Testis (tissue), 2 donors: ENCODE measurements around the gene MYMX.
"Not testable (repeated sequence)": the region's sequence is repeated elsewhere in the genome, so short reads cannot be mapped to it uniquely, and the experiment has no call there.

Source experiments
- POLR2A ChIP-seq: fragments of 450-650 bp; IDR thresholded peaks from one replicate; pipeline ENCODE4 v1.6.1; 2017; ENCODE audit warnings: antibody characterized with exemption, mild to moderate bottlenecking, moderate library complexity
- TF ChIP-seq, protein P1 (sequence below), 3 experiments: fragments of 450-650 bp in 2 of 3; fragments of 200-600 bp in 1 of 3; sonication (generic) in 1 of 3; IDR thresholded peaks; one replicate each; pipeline ENCODE4 v1.5.1; 2016 to 2019; ENCODE audit warnings: antibody characterized with exemption in 3 of 3, mild to moderate bottlenecking in 2 of 3, moderate library complexity in 1 of 3

DNA sequence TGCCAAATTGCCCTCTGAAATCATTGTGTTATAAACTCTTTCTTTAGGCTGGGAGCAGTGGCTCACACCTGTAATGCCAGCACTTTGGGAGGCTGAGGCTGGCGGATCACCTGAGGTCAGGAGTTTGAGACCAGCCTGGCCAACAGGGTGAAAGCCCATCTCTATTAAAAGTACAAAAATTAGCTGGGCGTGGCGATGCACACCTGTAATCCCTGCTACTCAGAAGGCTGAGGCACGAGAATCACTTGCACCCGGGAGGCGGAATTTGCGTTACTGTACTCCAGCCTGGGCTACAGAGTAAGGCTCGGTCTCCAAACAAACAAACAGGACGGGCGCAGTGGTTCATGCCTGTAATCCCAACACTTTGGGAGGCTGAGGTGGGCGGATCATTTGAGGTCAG, 20.4 kb upstream of the MYMX start:
- TF ChIP-seq POLR2A = not testable (repeated sequence)
- TF ChIP-seq, protein P1, sequence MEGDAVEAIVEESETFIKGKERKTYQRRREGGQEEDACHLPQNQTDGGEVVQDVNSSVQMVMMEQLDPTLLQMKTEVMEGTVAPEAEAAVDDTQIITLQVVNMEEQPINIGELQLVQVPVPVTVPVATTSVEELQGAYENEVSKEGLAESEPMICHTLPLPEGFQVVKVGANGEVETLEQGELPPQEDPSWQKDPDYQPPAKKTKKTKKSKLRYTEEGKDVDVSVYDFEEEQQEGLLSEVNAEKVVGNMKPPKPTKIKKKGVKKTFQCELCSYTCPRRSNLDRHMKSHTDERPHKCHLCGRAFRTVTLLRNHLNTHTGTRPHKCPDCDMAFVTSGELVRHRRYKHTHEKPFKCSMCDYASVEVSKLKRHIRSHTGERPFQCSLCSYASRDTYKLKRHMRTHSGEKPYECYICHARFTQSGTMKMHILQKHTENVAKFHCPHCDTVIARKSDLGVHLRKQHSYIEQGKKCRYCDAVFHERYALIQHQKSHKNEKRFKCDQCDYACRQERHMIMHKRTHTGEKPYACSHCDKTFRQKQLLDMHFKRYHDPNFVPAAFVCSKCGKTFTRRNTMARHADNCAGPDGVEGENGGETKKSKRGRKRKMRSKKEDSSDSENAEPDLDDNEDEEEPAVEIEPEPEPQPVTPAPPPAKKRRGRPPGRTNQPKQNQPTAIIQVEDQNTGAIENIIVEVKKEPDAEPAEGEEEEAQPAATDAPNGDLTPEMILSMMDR (IDR thresholded peaks at IDR 0.05) = not testable (repeated sequence)
